Effector CD4-positive, alpha-beta T cell (primary cell): Measurements from ENCODE around the gene ZMYM3.
"Not testable (repeated sequence)": the region's sequence is repeated elsewhere in the genome, so short reads cannot be mapped to it uniquely, and the experiment has no call there.

Experiments used
- DNase-seq: peaks from one replicate; pipeline ENCODE4 v3.0.0-alpha.2; 2020
- total RNA-seq: gene quantifications from one replicate; lab custom pipeline; 2026; lab: John Stamatoyannopoulos, UW

The ZMYM3 gene
- 41.3 reads per million, percentile 64 among the genes with 10 or more reads in this experiment for total RNA-seq

DNA sequence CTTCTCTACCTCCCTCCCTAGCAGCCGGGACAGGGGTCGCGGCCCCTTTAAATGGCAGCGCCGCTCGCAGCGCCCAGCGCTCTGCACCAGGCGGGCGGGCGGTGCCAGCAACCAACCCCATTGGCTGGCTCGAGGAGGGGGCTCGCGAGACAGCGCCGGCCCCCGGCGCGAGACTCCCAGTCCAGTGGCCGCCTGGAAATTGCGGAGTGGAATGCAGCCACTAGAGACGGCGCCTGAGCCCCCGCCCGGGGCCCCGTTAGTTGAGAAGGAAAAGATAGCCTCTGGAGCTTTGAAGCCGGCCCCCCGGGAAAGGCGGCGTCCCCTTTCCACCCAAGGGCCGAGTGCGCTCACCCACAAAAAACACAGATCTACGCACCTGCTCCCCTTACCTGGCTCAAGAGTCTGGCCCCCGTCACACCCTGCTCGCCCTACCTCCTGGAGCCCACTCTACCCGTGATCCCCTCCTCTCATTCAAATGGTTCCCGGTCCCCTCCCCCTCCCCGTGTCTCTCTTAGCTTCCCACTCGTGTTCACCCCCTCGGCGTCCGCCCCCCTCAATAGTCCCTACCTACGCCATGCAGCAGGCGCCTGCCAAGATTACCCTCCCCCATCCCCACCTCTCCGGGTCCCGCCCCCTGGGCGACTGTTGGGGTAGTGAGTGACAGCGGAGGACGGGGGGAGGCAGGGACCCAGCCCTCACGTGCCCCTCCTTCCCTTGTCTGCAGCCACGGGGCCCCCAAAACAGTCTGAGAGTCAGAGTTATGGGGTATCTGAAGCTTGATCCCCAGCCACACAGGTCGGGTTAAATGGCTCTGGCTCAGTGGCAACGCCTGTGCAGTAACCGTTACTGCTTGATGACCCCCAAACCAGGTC, at the start of gene ZMYM3:
TSS of gene ZMYM3 (minus strand) at position 49 of the 872 bp plus-strand sequence. CDS start 885 bp downstream, outside the sequence.
- DNase-seq, result peak; percentile 71

DNA sequence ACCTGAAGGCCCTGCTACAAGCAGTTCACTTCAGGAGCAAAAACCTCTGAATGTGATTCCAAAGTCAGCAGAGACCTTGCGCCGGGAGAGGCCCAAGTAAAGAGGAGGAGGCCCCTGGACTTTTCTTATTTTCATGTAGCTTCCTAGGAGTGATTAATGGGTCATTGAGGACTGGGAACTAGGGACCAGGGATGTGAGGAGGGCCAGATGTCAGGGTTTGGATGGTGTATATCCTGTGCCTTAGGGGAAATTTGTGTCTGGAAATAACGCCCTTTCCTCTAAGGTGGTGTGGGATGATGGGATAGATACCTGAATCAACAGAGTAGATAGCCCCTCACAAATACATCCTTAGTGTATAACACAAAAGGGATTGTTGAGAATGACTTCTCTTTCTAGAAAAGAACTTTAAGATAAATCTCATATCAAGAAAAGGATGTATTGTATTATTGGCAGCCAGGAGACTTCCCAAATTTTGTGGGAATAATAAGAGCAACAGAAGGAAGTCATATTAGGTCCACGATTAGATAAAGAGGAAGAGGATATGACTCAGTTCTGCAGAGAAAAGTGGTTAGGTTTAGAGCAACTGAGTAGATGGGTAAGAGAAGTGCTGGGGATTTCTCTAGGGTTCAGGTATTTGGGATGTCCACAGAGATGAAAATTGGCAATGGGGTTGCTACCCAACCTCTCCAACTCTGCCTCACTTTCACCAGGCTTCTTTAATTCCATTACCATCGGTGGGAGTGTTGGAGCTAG, 48.7 kb upstream of the ZMYM3 start:
- DNase-seq, result no peak

DNA sequence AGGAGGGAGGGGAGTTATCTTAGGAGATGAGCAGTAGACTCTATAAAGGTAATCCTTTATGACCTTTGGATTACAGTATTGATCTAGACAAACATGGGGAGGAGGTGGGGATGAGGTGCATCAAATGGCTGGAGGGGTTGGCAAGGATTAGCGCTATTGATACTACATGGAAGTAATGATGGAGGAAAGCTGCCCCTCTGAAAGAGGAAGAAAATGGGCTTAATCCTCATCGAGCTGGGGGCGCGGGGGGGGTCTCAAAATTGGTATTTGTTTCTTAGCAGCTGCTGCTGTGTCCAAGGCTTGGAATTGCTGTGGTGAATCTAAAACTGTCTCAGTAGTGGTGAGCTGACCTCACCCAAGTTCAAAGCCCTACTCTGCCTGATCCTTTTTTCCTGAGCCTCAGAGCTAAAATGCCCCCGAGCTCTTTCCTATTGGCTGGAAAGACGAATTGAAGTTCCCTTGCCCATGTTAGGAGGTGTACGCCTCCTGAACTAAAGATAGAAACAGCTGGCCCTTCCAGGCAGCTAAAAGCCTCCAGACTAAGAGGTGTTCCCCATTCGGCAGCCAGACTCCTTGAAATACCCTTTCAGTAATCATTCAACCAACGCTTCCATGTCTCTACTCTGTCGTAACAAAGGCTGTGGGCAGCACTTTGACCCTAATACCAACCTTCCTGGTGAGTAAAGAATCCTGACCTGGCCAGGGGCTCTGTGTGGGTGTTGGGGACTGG, 47.4 kb upstream of the ZMYM3 start, which contains the start of gene ITGB1BP2:
TSS of gene ITGB1BP2 (plus strand) at position 556 of the 730 bp plus-strand sequence. CDS start at position 613, 57 bp downstream.
- no peak for DNase-seq

DNA sequence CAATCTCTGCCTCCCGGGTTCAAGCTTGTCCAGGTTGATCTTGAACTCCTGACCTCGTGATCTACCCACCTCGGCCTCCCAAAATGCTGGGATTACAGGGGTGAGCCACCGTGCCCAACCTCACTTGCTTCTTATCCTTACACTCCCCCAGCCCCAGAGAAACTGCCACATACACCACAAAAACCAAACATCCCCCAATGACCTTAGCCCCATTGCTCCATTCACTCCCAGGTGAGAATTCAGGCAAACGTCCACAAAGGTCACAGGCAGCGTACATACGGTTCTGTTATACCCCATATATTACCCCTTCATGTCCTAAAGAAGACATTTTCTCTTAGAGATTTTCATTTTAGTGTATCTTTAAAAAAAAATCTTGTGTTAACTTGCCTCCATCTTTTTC, 46.6 kb upstream of the ZMYM3 start:
- DNase-seq, result not testable (repeated sequence)

DNA sequence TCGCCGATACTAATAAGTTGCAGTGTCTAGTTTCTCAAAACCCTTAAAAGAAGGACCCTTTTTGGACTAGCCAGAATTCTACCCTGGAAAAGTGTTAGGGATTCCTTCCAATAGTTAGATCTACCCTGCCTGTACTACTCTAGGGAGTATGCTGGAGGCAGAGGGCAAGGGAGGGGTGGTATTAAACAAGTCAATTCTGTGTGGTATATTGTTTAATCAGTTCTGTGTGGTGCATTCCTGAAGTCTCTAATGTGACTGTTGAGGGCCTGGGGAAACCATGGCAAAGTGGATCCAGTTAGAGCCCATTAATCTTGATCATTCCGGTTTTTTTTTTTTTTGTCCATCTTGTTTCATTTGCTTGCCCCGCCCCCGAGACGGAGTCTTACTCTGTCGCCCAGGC, 46.1 kb upstream of the ZMYM3 start:
- DNase-seq, result not testable (repeated sequence)

DNA sequence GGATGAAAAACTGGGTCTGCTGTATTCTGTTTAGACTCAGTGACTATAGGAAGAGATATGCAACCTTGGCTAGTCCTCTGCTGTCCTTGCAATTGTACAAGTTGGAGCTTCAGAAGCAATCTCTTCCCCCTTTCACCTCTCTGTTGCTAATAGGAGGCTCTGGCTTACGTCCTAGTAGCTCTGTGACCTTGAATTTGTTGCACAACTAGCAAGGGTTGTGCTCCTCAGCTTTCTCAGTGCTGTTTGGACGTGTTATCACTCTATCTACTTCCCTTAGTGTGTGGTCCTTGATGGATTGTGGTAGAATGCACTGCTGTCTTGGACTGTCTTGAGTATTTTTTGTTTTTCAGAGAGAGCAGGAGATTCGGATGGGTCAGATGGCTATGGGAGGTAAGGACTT, 44.2 kb upstream of the ZMYM3 start:
- no peak for DNase-seq

DNA sequence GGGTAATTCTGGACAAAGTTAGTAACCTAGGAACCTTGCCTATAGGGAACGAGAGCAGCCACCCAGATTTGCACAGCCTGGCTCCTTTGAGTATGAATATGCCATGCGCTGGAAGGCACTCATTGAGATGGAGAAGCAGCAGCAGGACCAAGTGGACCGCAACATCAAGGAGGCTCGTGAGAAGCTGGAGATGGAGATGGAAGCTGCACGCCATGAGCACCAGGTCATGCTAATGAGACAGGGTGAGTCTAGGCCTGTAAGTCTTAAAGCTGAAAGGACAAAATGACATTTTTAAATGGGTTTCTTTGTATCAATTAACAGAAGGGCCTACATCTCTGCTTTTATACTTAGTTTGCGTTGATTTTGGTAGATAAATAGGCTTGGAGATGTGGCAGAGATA, 42.9 kb upstream of the ZMYM3 start:
- no peak for DNase-seq

DNA sequence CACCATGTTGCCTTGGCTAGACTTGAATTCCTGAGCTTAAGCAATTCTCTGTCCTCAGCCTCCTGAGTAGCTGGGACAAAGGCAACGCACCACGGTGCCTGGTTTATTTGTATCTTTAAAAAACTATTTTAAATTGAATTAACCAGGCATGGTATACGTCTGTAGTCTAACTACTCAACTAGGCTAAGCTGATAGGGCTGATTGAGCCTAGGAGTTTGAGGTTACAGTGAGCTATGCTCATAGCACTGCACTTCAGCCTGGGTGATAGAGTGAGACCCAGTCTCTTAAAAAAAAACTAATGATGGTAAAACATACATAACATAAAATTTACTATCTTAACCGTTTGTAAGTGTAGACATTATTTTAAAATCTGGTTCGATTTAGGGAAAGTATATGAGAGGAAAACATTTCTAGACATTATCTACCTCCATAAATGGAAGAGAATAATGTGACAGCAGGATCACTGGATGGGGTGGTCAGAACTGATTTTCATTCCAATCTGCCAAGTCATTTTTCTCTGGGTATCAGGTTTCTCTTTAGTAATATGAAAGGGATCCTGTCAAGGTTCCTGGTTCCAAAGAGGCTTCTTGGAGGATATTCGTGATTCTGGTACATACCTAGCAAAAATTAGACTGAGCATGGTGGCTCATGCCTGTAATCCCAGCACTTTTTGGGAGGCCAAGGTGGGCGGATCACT, 38.9 kb upstream of the ZMYM3 start:
- DNase-seq, result no peak

DNA sequence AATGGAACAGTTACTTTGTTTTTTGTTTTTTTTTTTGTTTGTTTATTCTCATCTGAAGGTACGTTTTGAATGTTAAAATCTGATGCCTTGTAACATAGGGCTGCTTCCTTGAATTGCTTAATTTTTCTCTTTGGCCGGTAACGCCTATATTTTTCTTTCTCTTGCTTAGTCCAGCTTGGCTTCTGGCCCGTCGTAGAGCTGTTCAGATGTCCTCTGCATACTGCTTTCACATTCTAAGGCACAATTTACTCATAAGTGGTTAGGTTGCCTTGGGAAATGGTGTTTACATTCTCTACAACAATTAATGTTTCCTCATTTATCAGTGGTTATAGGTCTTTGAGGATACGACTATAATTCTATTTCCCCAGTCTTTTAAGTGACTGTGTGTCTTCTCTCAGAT, 37.4 kb upstream of the ZMYM3 start:
- no peak for DNase-seq

DNA sequence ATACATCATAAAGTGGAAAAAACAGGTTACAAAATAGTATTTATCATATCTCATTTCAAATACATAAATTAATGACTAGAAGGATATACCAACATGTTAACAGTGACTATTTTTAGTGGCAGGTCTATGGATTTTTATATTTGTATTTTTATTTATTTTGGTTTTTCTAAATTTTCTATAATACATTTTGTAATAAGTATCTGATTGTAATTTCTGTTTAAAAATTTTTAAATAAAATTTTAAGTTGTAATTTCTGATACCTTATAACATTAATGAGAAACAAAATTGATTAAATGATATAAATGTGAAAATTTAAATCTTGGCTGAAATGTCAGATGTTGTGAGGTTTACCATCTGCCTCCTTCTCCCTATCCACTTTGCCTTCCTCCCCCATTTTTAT, 32.0 kb upstream of the ZMYM3 start:
- no peak for DNase-seq

DNA sequence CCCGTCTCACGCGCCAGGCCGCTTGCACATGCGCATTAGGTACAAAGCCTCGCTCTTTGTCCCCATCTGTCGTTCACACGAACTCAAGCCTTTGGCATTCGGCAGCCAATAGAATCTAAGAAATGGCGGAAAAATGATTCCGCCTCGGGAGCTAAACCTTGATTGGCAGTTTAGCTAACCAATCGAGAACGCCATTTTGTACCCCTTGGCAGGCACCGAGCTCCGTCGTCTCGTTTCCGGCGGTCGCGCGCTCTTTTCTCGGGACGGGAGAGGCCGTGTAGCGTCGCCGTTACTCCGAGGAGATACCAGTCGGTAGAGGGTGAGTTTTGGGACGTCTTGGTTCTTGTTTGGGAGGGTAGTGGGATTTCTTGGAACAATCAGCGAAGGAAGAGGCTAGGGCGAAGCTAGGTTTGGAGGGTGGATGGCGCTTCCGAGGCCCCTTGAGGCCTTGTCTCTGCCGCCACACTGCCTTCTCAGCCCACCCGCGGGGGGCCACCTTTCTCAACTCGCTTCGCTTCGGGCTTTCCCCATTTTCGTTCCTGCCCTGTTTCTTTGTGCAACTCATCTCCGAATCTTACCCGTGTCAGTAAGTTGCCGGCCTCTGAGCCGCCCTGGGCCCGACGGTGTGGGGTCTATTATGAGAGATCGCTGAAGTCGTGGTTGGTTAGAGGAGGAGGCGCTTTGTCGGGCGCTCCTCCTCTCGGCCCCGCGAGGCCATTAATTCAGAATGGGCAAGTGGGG, 29.6 kb upstream of the ZMYM3 start, which contains the start of gene NONO:
TSS of gene NONO (plus strand) at position 233 of the 741 bp plus-strand sequence. CDS start 7,003 bp downstream, outside the sequence.
- peak; percentile 82 for DNase-seq

DNA sequence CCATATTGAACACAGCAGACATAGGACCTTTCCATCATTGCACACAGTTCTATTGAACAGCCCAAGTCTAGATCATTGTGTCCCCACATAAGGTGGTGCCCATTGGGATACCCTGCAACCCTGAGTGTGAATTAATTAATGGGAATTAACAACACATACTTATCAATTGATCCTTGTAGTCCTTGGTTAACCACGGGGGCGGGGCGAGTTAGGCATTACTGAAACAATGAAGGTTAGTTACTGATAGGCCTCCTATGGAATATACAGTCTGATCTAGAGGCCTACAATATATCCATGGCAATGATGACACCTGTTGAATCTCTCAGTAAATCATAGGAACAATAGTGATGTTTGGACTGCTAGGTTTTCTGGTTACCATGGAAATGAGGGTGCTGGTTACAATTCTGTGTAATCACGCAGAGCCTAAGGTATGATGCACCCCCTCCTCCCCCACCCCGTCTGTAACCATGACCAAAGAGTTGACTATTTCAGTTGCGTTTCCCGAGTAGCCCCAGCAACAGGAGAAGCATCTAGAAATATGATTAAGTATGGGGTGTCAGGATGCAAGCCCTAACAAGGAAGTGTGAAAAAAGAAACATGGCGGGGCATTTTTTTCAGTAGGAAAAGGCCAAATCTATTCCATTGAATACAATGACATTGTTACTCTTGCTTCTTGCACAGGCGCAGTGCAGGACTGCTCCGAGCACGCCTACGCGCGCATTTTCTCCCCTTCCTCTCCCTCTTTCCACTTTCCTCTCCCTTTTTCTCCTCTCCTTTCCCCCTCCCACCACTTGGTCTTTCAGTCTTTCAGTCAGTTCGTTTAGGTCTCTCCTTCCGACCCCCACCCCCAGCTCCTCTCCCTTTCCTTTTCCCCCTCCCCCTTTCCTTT, 28.8 kb upstream of the ZMYM3 start:
- peak; percentile 23 for DNase-seq

DNA sequence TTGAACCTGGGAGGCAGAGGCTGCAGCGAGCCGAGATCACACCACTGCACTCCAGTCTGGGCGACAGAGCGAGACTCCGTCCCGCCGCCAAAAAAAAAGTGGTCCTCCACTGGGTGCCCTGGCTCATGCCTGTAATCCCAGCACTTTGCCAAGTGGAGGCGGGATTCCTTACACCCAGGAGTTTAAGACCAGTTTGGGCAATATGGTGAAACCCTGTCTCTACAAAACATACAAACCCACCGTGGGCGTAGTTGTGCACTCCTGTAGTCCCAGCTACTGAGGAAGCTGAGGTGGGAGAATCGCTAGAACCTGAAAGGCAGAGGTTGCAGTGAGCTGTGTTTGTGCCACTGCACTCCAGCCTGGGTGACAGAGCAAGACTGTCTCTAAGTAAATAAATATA, 27.4 kb upstream of the ZMYM3 start:
- not testable (repeated sequence) for DNase-seq

DNA sequence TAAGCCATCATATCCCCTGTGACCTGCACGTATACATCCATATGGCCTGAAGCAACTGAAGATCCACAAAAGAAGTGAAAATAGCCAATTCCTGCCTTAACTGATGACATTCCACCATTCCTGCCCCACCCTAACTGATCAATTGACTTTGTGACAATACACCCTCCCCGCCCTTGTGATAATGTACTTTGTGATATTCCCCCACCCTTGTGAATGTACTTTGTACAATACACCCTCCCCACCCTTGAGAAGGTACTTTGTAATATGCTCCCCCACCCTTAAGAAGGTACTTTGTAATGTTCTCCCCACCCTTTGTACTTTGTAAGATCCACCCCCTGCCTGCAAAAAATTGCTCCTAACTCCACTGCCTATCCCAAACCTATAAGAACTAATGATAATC, 18.4 kb upstream of the ZMYM3 start:
- not testable (repeated sequence) for DNase-seq

DNA sequence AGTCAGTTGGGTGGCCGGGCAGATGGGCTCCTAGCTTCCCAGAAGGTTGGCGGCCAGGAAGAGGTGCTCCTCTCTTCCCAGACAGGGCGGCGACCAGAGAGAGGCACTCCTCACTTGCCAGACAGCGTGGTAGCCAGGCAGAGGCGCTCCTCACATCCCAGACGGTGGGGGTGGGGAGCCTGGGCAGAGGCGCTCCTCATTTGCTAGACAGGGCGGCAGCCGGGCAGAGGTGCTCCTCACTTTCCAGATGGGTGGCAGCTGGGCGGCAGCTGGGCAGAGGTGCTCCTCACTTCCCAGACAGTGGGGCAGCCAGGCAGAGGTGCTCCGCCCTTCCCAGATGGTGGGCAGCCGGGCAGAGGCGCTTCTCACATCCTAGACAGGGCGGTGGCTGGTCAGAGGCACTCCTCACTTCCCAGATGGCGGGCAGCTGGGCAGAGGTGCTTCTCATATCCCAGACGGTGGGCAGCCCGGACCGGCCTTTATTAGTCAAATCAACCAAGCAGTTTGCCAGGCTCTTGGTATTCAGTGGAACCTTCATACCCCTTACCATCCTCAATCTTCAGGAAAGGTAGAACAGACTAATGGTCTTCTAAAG, 16.0 kb upstream of the ZMYM3 start:
- no peak for DNase-seq

DNA sequence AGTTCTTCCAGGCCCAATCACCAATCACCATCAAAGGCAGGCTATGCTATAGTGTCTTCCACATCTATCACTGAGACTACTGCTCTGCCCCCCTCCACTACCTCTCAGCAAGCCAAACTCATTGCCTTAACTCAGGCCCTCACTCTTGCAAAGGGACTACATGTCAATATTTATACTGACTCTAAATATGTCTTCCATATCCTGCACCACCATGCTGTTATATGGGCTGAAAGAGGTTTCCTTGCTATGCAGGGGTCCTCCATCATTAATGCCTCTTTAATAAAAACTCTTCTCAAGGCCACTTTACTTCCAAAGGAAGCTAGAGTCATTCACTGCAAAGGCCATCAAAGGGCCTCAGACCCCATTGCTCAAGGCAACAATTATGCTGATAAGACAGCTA, 14.7 kb upstream of the ZMYM3 start:
- not testable (repeated sequence) for DNase-seq

DNA sequence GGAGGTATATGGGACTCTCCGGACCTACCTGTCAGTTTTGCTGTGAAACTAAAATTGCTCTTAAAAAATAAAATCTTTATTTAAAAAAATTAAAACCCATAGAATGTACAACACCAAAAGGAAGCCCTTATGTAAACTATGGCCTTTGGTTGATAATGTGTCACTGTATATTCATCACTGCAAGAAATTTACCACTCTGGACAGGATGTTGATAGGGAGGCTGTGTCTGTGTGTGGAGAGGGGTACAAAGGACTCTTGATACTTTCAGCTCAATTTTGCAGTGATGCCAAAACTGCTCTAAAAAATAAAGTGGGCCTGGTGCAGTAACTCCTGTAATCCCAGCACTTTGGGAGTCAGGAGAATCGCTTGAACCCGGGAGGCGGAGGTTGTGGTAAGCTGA, 2.9 kb upstream of the ZMYM3 start:
- no peak for DNase-seq

DNA sequence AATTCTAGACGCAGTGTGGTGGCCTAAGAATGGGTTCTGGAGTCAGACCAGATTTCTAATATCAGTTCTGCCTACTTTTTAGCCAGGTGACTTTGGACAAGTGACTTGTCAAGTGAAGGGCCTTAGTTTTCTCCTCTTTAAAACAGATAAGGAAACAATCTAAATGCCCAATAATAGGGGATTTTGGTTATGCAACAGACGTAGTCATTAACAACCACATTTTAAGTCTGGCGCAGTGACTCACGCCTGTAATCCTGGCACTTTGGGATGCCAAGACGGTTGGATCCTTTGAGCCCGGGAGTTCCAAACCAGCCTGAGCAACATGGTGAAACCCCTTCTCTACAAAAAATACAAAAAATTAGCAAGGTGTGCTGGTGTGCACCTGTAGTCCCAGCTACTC, 2.1 kb upstream of the ZMYM3 start:
- DNase-seq, result no peak

DNA sequence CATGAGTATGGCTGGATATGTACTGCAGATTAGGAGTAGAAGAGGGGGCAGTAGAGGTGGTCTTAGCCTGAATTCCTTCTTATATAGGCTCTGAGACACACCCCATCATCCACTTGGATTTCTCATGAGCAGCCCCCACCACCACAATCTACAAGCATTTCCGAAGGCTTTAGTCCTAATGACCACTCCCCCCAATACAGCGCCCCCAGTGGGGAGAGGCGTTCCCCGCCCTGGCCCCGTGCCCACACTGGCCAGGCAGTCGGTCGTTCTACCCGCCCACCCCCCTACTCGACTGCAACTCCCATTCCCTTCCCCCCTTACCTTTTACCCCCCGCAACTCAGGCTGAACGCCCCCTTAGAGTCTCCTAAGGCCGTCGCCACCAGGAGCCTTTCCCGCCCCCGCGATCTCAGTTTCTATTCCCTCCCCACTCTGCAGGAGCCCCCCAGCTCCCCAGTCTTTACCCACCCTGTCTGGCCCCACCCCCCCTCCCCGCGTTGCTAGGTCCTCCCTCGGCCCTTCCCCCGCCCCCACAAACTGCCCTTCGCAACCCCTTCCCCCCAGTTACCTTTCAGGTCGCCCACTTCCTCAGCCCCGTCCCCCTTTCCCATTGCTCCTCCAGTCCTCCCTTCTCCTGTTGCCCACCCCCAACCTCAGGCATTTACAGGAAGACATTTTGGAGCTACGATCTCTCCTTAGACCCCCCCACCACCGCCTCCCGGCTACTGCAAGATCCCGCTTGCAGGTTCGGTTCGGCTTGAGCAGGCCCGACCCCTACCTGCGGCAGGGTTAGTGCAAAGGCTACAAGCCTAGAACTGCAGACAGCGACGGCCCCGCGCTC, 468 bp downstream of the ZMYM3 start:
- peak; percentile 4 for DNase-seq
